GM12891 (cell line): ENCODE results near the gene DLG1.

Experiments used
- DNase-seq: peaks from one replicate; pipeline ENCODE4 v3.0.0; 2011; ENCODE audit warnings: low spot score; ENCODE audit not compliant: insufficient read length
- FAIRE-seq: peaks from 2 replicates; lab custom pipeline; 2011; peaks lifted over from hg19 to GRCh38; lab: Jason Lieb, UNC
- PAX5 ChIP-seq: IDR thresholded peaks from 2 replicates; pipeline ENCODE4 v1.6.1; 2011; ENCODE audit warnings: low read length, moderate library complexity, mild to moderate bottlenecking; ENCODE audit not compliant: insufficient read depth, severe bottlenecking
- POLR2A ChIP-seq: IDR thresholded peaks from 2 replicates; pipeline ENCODE4 v1.6.1; 2011; ENCODE audit warnings: low read depth, low read length, control low read depth
- POLR2AphosphoS5 ChIP-seq: IDR thresholded peaks from 2 replicates; pipeline ENCODE4 v1.6.1; 2011; ENCODE audit warnings: low read depth, low read length, control low read depth
- POU2F2 ChIP-seq: IDR thresholded peaks from 2 replicates; pipeline ENCODE4 v1.6.1; 2011; ENCODE audit warnings: low read depth, mild to moderate bottlenecking, control low read depth, low read length, moderate library complexity
- SPI1 ChIP-seq: IDR thresholded peaks from 2 replicates; pipeline ENCODE4 v1.6.1; 2011; ENCODE audit warnings: low read depth, low read length, control low read depth
- TAF1 ChIP-seq: IDR thresholded peaks from 2 replicates; pipeline ENCODE4 v1.6.1; 2011; ENCODE audit warnings: low read depth, low read length, control low read depth

Gene DLG1

DNA sequence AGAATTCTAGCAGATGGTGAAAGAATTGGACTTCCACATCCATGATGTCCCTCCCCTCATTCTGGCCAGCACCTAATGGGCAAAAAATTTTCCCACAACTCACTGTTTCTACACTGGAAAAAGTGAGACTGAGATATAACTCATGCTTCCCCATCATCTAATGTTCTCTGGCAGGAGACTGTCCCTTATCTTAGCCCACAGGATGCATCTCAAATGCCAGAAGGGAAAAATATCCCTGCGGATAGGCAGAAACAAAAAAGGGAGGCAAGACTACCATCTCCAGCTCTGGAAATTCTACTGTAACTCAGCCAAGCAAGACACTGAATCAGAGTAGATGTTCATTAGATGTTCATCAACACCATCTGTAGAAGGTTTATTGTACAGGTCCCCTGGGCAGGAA is 58.6 kb downstream of the DLG1 start:
- FAIRE-seq (no peak), DNase-seq (no peak)
- TF ChIP-seq TAF1: no peak
- TF ChIP-seq POU2F2: no peak
- TF ChIP-seq SPI1: no peak
- TF ChIP-seq POLR2AphosphoS5: no peak
- TF ChIP-seq PAX5: no peak
- TF ChIP-seq POLR2A: no peak

DNA sequence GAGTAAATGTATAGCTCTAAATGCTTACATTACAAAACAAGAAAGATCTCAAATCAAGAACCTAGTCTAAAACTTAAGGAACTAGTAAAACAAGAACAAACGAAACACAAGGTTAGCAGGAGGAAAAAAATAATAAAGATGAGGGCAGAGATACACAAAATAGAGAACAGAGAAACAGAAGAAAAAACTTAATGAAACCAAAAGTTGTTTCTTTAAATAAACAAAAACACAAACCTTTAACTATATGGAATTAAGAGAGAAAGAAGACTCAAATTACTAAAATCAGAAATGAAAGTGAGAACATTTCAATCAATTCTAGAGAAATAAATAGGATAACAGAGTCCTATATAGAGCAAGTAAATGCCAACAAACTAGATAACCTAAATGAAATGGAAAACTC is 59.6 kb downstream of the DLG1 start:
- DNase-seq: no peak
- no peak for FAIRE-seq
- TF ChIP-seq POU2F2 (no peak), POLR2AphosphoS5 (no peak), PAX5 (no peak), SPI1 (no peak), TAF1 (no peak), POLR2A (no peak)

DNA sequence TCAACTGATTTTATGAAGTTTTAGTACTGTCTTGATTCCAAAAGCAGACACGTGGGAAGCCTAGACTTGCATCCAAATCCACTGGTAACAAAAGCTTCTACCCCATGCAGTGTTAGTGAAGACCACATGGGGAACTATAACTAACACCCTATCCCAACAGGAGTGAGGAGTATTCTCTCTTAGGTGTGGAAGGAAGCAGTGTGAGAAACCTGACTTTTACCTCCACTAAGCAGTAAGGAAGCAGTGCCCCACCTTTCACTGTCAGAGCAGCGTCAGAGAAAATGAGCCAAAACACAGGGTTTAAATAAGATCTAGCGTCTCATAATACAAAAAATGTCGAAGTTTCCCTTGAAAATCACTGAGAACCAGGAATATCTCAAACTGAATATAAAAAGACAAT is 60.5 kb downstream of the DLG1 start:
- no peak for TF ChIP-seq TAF1
- TF ChIP-seq POU2F2: no peak
- TF ChIP-seq POLR2AphosphoS5: no peak
- no peak for TF ChIP-seq PAX5
- no peak for DNase-seq
- FAIRE-seq: no peak

DNA sequence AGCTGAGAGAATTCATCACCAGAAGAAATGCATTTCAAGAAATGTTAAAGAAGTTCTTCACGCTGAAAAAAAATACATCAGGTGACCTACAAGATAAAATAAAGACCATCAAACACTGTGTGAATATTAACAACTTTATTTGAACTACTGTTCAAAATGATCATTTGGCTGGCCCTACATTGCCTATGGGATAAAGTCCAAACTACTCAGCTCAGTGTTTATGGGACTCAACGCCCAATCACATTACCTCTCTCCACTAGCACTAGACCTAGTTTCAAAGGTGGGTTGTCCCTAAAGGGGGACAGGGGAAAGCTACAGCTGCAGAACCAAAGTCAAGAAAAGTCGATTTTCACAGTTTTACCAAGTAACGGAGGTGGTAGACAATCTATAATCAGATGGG is 62.0 kb downstream of the DLG1 start:
- FAIRE-seq: no peak
- TF ChIP-seq TAF1 (no peak), SPI1 (no peak), POLR2AphosphoS5 (no peak), POLR2A (no peak), POU2F2 (no peak), PAX5 (no peak)
- DNase-seq: no peak

DNA sequence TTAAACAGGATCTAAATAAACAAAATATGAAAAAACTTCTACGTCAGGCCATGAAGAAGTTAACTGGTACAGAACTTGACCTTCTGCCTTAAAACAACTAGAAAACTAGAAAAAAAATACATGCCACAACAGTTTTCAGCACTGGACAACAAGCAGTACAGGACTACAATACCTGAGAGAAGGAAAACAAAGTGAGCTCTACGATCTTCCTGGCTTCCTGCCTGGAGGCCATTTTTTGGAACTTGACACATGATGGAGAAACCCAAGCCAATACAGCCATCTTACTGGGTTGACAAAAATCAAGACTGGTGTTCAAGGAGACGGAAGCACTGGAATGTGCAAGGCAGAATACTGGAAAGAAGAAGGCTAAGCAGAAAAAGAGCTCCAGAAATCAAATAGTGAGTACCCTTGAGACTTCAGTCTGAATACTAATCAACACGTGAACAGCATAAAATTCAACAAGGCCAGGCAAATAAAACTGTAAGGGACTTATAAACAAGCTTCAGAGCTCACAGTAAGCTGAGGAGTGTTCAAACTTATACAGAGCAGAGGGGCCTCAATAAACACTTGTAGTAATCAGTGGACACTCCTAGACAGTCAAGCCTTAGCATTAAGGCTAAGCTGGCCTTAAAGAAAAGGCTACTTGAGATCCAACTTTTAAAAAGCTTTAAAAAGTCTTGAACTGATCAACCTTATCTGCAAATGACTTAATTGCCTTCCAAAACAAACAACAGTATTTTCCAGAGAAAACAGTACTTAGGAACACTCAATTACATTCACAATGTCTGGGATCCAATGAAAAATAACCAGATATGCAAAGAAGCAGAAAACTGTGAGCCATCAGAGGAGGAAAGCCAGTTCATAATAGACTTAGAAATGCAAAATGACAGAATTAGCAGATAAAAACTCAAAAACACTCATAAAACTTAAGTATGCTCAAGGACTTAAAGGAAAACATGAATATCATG is 63.2 kb downstream of the DLG1 start:
- FAIRE-seq (no peak), DNase-seq (no peak)
- TF ChIP-seq TAF1 (no peak), POLR2AphosphoS5 (no peak), POU2F2 (no peak), POLR2A (no peak), PAX5 (no peak), SPI1 (no peak)

DNA sequence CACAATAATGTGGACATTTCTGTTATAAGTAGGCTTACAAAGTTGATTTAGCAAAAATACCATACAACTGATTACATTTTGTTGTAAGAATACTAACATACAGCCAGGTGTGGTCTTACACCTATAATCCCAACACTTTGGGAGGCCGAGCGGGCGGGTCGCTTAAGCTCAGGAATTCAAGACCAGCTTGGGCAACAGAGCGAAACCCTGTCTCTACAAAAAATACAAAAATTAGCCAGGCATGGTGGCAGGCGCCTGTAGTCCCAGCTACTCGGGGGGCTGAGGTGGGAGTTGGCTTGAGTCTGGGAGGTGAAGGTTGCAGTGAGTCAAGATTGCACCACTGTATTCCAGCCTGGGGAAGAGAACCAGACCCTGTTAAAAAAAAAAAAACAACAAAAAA is 67.1 kb downstream of the DLG1 start:
- DNase-seq: no peak
- TF ChIP-seq PAX5: no peak
- TF ChIP-seq TAF1: no peak
- TF ChIP-seq POU2F2: no peak
- TF ChIP-seq SPI1: no peak
- TF ChIP-seq POLR2AphosphoS5: no peak
- TF ChIP-seq POLR2A: no peak
- no peak for FAIRE-seq

DNA sequence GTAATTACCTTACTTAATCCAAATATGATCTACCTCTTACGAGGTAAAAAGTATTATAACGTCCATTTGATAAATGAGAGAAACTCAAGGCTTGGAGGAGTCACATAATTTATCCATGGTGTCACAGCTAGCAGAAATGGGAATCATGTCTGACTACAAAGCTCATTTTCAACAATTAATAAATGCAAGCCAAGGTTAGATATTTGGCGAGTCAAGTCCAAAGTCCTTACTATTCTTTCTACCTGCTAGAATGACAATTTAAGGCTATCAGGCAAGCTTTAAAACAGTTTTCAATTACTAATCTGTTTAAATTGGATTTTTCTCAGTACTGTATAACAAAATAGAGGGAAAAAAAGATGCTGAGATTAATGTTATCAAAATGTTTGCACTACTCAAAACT is 68.6 kb downstream of the DLG1 start:
- no peak for FAIRE-seq
- no peak for DNase-seq
- TF ChIP-seq POLR2A (no peak), POLR2AphosphoS5 (no peak)

DNA sequence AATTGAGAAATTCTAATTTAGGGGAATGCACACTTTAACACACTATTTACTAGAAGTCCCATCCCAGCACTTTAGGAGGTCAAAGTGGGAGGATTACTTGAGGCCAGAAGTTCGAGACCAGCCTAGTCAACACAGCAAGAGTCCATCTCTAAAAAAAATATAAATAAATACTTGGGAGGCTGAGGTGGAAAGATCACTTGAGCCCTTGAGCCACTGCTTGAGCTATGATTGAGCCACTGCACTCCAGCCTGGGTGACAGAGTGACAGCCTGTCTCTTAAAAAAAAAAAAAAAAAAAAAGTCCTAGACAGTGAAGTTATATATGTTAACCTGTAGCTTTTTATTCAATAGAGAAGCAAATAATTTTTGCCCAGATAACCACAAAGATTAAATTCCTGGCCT is 69.2 kb downstream of the DLG1 start:
- FAIRE-seq: no peak
- TF ChIP-seq TAF1: no peak
- no peak for TF ChIP-seq POLR2A
- TF ChIP-seq POLR2AphosphoS5: no peak
- TF ChIP-seq POU2F2: no peak
- no peak for TF ChIP-seq PAX5
- TF ChIP-seq SPI1: no peak

DNA sequence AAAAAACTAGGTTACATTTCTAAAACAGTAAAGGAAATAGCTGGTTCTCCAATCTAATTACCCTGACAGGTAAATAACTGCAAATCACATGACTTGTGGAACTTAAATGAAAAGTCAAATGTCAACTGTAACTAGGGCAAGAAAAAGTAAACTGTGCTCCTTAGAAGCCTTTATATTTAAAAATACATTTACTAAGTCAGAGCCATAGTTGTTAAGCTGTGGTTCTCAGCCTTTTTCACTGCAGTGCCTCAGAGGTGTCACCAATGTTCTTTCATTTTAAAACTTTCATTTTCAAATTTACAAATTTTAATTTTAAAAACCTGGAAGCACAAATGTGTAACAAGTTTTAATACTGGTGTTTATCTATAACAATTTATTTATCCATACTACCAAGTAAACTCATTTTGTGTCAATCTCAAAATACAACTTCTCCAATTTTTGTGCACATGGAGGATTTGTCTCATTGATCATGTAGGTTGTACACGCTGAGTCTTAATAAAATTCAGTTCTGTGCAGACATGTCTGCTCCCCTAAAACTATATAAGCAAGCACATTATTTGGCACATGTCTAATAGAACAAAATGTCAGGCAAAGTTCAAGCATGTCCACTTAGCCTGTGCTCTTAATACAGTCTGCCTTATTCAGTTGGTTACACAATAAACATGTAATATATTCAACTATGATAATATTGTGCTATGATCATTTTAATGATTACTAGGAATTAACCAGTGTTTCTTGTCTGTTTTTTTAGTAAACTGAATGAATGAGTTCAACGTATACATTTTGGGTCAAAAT is 70.4 kb downstream of the DLG1 start:
- TF ChIP-seq TAF1: no peak
- TF ChIP-seq POU2F2: no peak
- no peak for TF ChIP-seq PAX5
- no peak for TF ChIP-seq POLR2AphosphoS5
- TF ChIP-seq POLR2A: no peak
- TF ChIP-seq SPI1: no peak
- DNase-seq (no peak), FAIRE-seq (no peak)

More for the DNA sequence above, 69.2 kb downstream of the DLG1 start:
- no peak for DNase-seq

DNA sequence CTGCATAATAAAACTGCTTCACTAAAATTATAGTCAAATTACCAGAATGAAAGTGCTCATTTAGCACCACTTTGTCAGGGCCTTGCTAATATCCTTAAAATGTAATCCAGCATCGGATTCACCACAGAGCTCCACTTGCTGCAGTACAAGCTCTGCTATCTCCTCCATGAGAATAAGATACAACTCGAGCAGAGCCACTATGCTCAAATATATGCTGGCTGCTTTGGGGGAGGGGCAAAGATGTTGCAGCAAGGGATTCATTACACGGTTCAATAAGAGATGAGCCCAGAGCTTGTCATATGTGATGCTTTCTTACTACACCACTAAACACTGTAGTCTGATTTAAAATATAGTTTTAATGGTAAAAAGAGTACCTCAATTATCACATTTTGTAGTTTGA is 72.2 kb downstream of the DLG1 start:
- no peak for DNase-seq
- no peak for FAIRE-seq

More for the DNA sequence above, 72.2 kb downstream of the DLG1 start:
- TF ChIP-seq POLR2AphosphoS5 (no peak), PAX5 (no peak), POLR2A (no peak), SPI1 (no peak), TAF1 (no peak), POU2F2 (no peak)
